Neutrophil (primary cell): ENCODE results near the gene DDX25.
"Not testable (repeated sequence)": the region's sequence is repeated elsewhere in the genome, so short reads cannot be mapped to it uniquely, and the experiment has no call there.

Source experiments
- H3K27ac ChIP-seq: fragments of 200-600 bp; sonication (generic); 2 replicates; pipeline ENCODE4 v1.5.1; 2016; ENCODE audit warnings: mild to moderate bottlenecking, moderate library complexity
- H3K27me3 ChIP-seq: fragments of 200-600 bp; sonication (generic); 2 replicates; pipeline ENCODE4 v1.6.0; 2016; ENCODE audit warnings: mild to moderate bottlenecking
- H3K36me3 ChIP-seq: fragments of 200-600 bp; sonication (generic); 2 replicates; pipeline ENCODE4 v1.5.1; 2017
- H3K4me1 ChIP-seq, 2 experiments: fragments of 200-600 bp in 1 of 2; sonication (generic) in 1 of 2; 1 replicate in 1 of 2; 2 replicates in 1 of 2; pipeline versions ENCODE4 v1.5.1 to v1.6.1; 2013 to 2016; ENCODE audit warnings: low read depth in 1 of 2, low read length in 1 of 2, mild to moderate bottlenecking in 1 of 2, moderate library complexity in 1 of 2; ENCODE audit not compliant: control insufficient read depth in 1 of 2, insufficient read depth in 1 of 2
- H3K4me3 ChIP-seq, 2 experiments: fragments of 200-600 bp in 1 of 2; sonication (generic) in 1 of 2; 1 replicate in 1 of 2; 2 replicates in 1 of 2; pipeline ENCODE4 v1.5.1; 2013 to 2016; ENCODE audit warnings: low read depth in 1 of 2, low read length in 1 of 2, mild to moderate bottlenecking in 1 of 2, moderate library complexity in 1 of 2
- H3K9me3 ChIP-seq: fragments of 200-600 bp; sonication (generic); 2 replicates; pipeline ENCODE4 v1.5.1; 2016
- CTCF ChIP-seq: fragments of 200-600 bp; sonication (generic); IDR thresholded peaks from 2 replicates; pipeline ENCODE4 v1.5.1; 2016; ENCODE audit warnings: antibody characterized with exemption

Gene DDX25

DNA sequence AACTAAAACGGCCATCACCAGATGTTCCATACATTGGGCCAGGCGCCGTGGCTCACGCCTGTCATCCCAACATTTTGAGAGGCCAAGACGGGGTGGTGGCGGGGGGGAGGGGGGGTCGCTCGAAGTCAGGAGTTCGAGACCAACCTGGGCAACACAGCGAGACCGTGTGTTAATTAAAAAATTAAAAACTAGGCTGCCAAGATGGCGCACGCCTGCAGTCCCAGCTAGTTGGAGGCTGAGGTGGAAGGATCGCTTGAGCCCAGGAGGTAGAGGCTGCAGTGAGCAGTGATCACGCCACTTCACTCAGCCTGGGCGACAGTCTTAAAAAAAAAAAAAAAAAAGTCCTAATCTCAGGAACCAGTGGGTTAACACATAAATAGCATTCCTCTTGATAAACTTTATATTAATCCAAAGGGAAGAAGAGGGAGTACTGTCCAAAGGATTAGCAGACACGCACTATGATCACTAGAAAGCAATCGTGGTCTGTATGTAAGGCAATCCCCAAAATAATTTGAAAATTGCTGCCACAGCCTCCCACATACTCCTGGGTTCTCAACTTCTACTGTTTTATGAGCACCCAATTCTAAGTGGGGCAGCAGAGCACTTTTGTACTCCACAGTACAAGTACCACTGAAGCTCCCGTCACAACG is 1.9 kb upstream of the DDX25 start:
- no peak for TF ChIP-seq CTCF
- H3K36me3 ChIP-seq, result peaks cover 9% of the 10 kb centered on the region
- peak overlapping the region; percentile 57 to 66 for H3K4me3 ChIP-seq
- peaks cover 14 to 20% of the 10 kb centered on the region in 2 experiments for H3K4me1 ChIP-seq
- no peaks in the 10 kb centered on the region for H3K9me3 ChIP-seq
- H3K27me3 ChIP-seq, result peaks cover 45% of the 10 kb centered on the region
- no peak overlapping the region for H3K27ac ChIP-seq

- peaks cover 9% of the 10 kb centered on the region for H3K36me3 ChIP-seq
- no peaks in the 10 kb centered on the region for H3K9me3 ChIP-seq
- H3K27ac ChIP-seq, result no peak within 1 kb of the TSS
- peaks cover 14 to 20% of the 10 kb centered on the region in 2 experiments for H3K4me1 ChIP-seq
- peaks cover 53% of the 10 kb centered on the region for H3K27me3 ChIP-seq
- no peak for TF ChIP-seq CTCF
- H3K4me3 ChIP-seq, result peak within 1 kb of the TSS; percentile 57 to 66
Measured at GRCh38 chr11:125902927-125903710, 1.2 kb upstream of the DDX25 start, which contains the start of gene PUS3. Gene PUS3 (minus strand): TSS chr11:125903206. CDS start chr11:125896284, 6,922 bp downstream.

DNA sequence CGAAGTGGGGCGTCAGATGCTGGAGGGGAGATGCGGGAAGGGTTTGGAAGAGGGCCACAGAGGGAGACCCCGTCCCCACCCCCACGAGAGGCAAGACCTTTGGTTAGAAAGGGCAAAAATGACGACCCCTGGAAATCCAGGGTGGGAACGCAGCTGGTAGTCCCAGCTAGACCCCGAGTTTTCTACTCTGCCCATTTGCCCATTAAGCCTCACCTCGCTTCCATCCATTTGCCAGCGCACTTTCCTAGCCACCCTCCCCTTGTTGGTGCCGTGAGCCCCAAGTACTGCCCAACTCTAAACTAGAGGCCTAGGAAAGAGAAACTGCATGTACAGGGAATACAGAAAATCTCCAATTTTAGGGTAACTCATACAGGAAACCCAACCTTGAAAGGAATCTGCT is 370 bp downstream of the DDX25 start:
- TF ChIP-seq CTCF, result no peak
- H3K4me3 ChIP-seq, result no peak overlapping the region
- peaks cover 14 to 20% of the 10 kb centered on the region in 2 experiments for H3K4me1 ChIP-seq
- H3K27me3 ChIP-seq, result peaks cover 64% of the 10 kb centered on the region
- peaks cover 3% of the 10 kb centered on the region for H3K36me3 ChIP-seq
- no peaks in the 10 kb centered on the region for H3K9me3 ChIP-seq
- no peak overlapping the region for H3K27ac ChIP-seq

DNA sequence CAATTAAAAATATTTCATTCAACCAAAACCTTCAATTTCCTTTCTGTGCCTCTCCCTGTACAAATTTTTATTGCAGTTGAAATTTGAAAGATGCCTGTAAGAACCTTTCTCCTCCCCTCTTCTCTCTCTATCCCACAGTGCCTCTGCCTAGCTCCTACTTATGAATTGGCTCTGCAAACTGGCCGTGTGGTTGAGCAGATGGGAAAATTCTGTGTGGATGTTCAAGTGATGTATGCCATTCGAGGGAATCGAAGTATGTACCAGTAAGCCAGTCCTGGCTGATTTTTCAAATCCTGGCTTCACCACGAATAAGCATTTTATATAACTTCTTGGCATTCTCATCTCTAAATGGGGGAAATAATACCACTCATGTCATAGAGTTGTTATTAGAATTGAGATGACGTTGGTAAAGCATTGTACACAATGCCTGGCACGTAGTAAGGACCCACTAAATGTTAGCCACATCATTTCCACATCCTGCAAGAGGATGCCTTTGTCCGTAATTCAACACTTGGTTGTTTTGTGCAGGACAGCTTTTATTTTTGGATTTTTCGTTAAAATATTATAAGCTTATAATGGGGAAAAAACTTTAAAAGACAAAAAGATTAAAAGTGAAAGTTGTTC is 6.0 kb downstream of the DDX25 start:
- H3K36me3 ChIP-seq, result no peaks in the 10 kb centered on the region

DNA sequence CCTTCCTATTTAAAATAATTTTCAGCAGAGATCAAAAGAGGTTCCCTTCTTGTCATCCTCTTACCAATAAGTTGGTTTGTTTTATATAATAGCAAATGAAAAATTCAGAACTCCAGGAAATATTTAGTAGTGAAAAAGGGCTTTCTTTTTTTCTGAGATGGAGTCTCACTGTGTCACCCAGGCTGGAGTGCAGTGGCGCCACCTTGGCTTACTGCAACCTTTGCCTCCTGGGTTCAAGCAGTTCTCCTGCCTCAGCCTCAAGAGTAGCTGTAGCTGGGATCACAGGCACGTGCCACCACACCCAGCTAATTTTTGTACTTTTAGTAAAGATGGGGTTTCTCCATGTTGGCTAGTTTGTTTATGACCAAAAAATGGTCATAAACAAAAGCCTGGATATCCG is 10.3 kb downstream of the DDX25 start:
- not testable (repeated sequence) for H3K4me3 ChIP-seq, H3K27ac ChIP-seq, H3K4me1 ChIP-seq, H3K9me3 ChIP-seq, H3K36me3 ChIP-seq
- H3K27me3 ChIP-seq, result peaks cover 34% of the 10 kb centered on the region

More for the DNA sequence above, 6.0 kb downstream of the DDX25 start:
- no peak for TF ChIP-seq CTCF
- Histone ChIP-seq H3K9me3 (no peaks in the 10 kb centered on the region), H3K27ac (no peak overlapping the region), H3K4me1 (no peaks in the 10 kb centered on the region), H3K27me3 (peaks cover 54% of the 10 kb centered on the region), H3K4me3 (no peak overlapping the region)
